ENCODE results near the gene DOCK4. TPM values are rescaled to one million over a fixed set of nuclear protein-coding genes. Genes with fewer than 3 reads are reported as not detected.

Gene DOCK4
- total RNA-seq, 1 experiment from 2014 or later = 20.4 TPM

GRCh38 chr7:112203365-112203739 is 2.8 kb downstream of the DOCK4 start:
- ATAC-seq (no peak), DNase-seq (ENCODE audit: low spot score) (no peak)
- peaks cover 7% of the 10 kb centered on the region for H3K9me3 Mint-ChIP-seq
- no peaks in the 10 kb centered on the region for H3K27me3 Mint-ChIP-seq (ENCODE audit: low read depth)
- POLR2A ChIA-PET = no interaction called here
- CTCF ChIA-PET = no interaction called here
- H3K36me3 Mint-ChIP-seq = no peaks in the 10 kb centered on the region
- H3K4me1 Mint-ChIP-seq = peaks cover 28% of the 10 kb centered on the region
- no peak overlapping the region for H3K27ac Mint-ChIP-seq
- no peak for TF ChIP-seq SOX15 (CRISPR knock-in tag; IDR thresholded peaks at IDR 0.05)
- TF ChIP-seq E2F1 (CRISPR knock-in tag; IDR thresholded peaks at IDR 0.05) = no peak
- no peak for TF ChIP-seq ETV6 (CRISPR knock-in tag; IDR thresholded peaks at IDR 0.05)
- TF ChIP-seq MXD4 (CRISPR knock-in tag; IDR thresholded peaks at IDR 0.05; ENCODE audit: borderline replicate concordance) = no peak
- TF ChIP-seq CTCF (IDR thresholded peaks at IDR 0.05) = no peak
- no peak for TF ChIP-seq ZNF396 (CRISPR knock-in tag; IDR thresholded peaks at IDR 0.05; ENCODE audit: borderline replicate concordance)
- no peak for TF ChIP-seq NFATC4 (CRISPR knock-in tag; IDR thresholded peaks at IDR 0.05)
- TF ChIP-seq NR3C1 (CRISPR knock-in tag; conservative IDR thresholded peaks at IDR 0.05; ENCODE audit: low read depth) = no peak
- no peak for TF ChIP-seq SP1 (CRISPR knock-in tag; conservative IDR thresholded peaks at IDR 0.05)
- no peak for TF ChIP-seq ZMAT4 (CRISPR knock-in tag; IDR thresholded peaks at IDR 0.05)
- TF ChIP-seq PREB (CRISPR knock-in tag; IDR thresholded peaks at IDR 0.05; ENCODE audit: borderline replicate concordance) = no peak
- TF ChIP-seq ZNF121 (CRISPR knock-in tag; IDR thresholded peaks at IDR 0.05) = no peak
- no peak for TF ChIP-seq ZNF317 (CRISPR knock-in tag; IDR thresholded peaks at IDR 0.05; ENCODE audit: borderline replicate concordance, low read depth)
- TF ChIP-seq ZBTB21 (CRISPR knock-in tag; IDR thresholded peaks at IDR 0.05; ENCODE audit: borderline replicate concordance) = no peak
- no peak for TF ChIP-seq MAX (CRISPR knock-in tag; IDR thresholded peaks at IDR 0.05)
- TF ChIP-seq RORB (CRISPR knock-in tag; IDR thresholded peaks at IDR 0.05) = no peak
- H3K4me3 Mint-ChIP-seq = peak overlapping the region; percentile 89

GRCh38 chr7:112202816-112203215 is 3.4 kb downstream of the DOCK4 start:
- no peak overlapping the region for H3K27ac Mint-ChIP-seq
- no peak for TF ChIP-seq NFYB (CRISPR knock-in tag; conservative IDR thresholded peaks at IDR 0.05; ENCODE audit: low read depth)
- H3K4me1 Mint-ChIP-seq = peaks cover 32% of the 10 kb centered on the region
- ChIA-PET POLR2A (interaction anchor here (0.6 kb wide), 1 partner anchor 154 kb away, joined by 3 read pairs; no protein-coding TSS in a partner anchor), CTCF (no interaction called here)
- no peak overlapping the region for H3K4me3 Mint-ChIP-seq
- DNase-seq (ENCODE audit: low spot score) (no peak), ATAC-seq (no peak)
- no peaks in the 10 kb centered on the region for H3K27me3 Mint-ChIP-seq (ENCODE audit: low read depth)
- peaks cover 7% of the 10 kb centered on the region for H3K9me3 Mint-ChIP-seq
- no peaks in the 10 kb centered on the region for H3K36me3 Mint-ChIP-seq

GRCh38 chr7:112201839-112202238 is 4.4 kb downstream of the DOCK4 start:
- Mint-ChIP-seq H3K27me3 (ENCODE audit: low read depth) (no peaks in the 10 kb centered on the region), H3K27ac (no peak overlapping the region), H3K4me1 (peaks cover 33% of the 10 kb centered on the region), H3K9me3 (peaks cover 7% of the 10 kb centered on the region), H3K36me3 (no peaks in the 10 kb centered on the region), H3K4me3 (no peak overlapping the region)
- ChIA-PET POLR2A (no interaction called here), CTCF (no interaction called here)
- ATAC-seq (no peak), DNase-seq (ENCODE audit: low spot score) (no peak)
- TF ChIP-seq FOXJ3 (CRISPR knock-in tag; IDR thresholded peaks at IDR 0.05; ENCODE audit: borderline replicate concordance) (no peak), MLX (CRISPR knock-in tag; IDR thresholded peaks at IDR 0.05) (no peak), ZMAT4 (CRISPR knock-in tag; IDR thresholded peaks at IDR 0.05) (no peak), SMAD4 (CRISPR knock-in tag; IDR thresholded peaks at IDR 0.05) (no peak), NR3C1 (CRISPR knock-in tag; conservative IDR thresholded peaks at IDR 0.05; ENCODE audit: low read depth) (no peak), CDX4 (CRISPR knock-in tag; IDR thresholded peaks at IDR 0.05; ENCODE audit: borderline replicate concordance) (no peak), GABPB1 (CRISPR knock-in tag; IDR thresholded peaks at IDR 0.05) (no peak), ZBTB43 (CRISPR knock-in tag; IDR thresholded peaks at IDR 0.05) (no peak), E2F1 (CRISPR knock-in tag; IDR thresholded peaks at IDR 0.05) (no peak)
